Colonic mucosa (tissue), 4 donors: ENCODE measurements around the gene SPIB. TPM values are rescaled to one million over a fixed set of nuclear protein-coding genes. Genes with fewer than 3 reads are reported as not detected.

Experiments used
- DNase-seq: peaks from one replicate; pipeline ENCODE4 v3.0.0-alpha.2; 2020
- H3K27ac ChIP-seq: fragments of 200-600 bp; one replicate; pipeline ENCODE4 v1.8.0; 2021
- H3K27me3 ChIP-seq: fragments of 200-600 bp; one replicate; pipeline ENCODE4 v1.8.0; 2021
- H3K36me3 ChIP-seq: fragments of 200-600 bp; one replicate; pipeline ENCODE4 v1.8.0; 2021
- H3K4me1 ChIP-seq: fragments of 200-600 bp; one replicate; pipeline ENCODE4 v1.8.0; 2021; ENCODE audit warnings: mild to moderate bottlenecking
- H3K4me3 ChIP-seq: fragments of 200-600 bp; one replicate; pipeline ENCODE4 v1.8.0; 2021
- H3K9ac ChIP-seq, 2 donors: one replicate each; pipeline ENCODE4 v1.7.0; 2013; ENCODE audit warnings: control low read depth in 2 of 2, low read depth in 2 of 2, low read length in 2 of 2
- H3K9me3 ChIP-seq: fragments of 200-600 bp; one replicate; pipeline ENCODE4 v1.8.0; 2021
- CTCF ChIP-seq: fragments of 200-600 bp; IDR thresholded peaks from one replicate; pipeline ENCODE4 v1.8.0; 2022; ENCODE audit warnings: antibody characterized with exemption, mild to moderate bottlenecking
- intact Hi-C: fragments of 100-400 bp; cut with DNase I; formaldehyde crosslinking; loops from one replicate; pipeline ENCODE4 v1.14.1; 2022
- total RNA-seq, 2 donors: library from RNA; stranded (reverse); fragmentation: NEBNext Ultra II Directional in 1 of 2; extraction: Animal tissue kit (Norgen Biotek cat#: 25700) in 1 of 2; gene quantifications; one replicate each; pipeline ENCODE4 v1.2.1, GENCODE V29; 2021
- donor health status: healthy.
- donor health status: DM: no; HTN: no; CAD: no.
- donor health status: DM: no; HTN: no; CAD: no.

The SPIB gene
- total RNA-seq, 2 donors from 2014 or later = 32.5 to 46.0 TPM

GRCh38 chr19:50459067-50459456 lies 40.3 kb downstream of the SPIB start:
- no peak overlapping the region for H3K4me3 ChIP-seq
- intact Hi-C loops = no loop called here
- DNase-seq = no peak
- H3K4me1 ChIP-seq = no peaks in the 10 kb centered on the region
- no peaks in the 10 kb centered on the region for H3K36me3 ChIP-seq
- no peak overlapping the region for H3K9ac ChIP-seq
- H3K9me3 ChIP-seq = no peaks in the 10 kb centered on the region
- H3K27me3 ChIP-seq = no peaks in the 10 kb centered on the region
- no peak for TF ChIP-seq CTCF
- no peak overlapping the region for H3K27ac ChIP-seq

GRCh38 chr19:50459638-50460037 lies 40.9 kb downstream of the SPIB start:
- intact Hi-C loops = loop anchor here (2.0 kb wide), 1 partner anchor 91 kb away; no protein-coding TSS in a partner anchor
- no peak for DNase-seq
- H3K27me3 ChIP-seq = no peaks in the 10 kb centered on the region
- TF ChIP-seq CTCF = no peak
- no peak overlapping the region for H3K27ac ChIP-seq
- no peaks in the 10 kb centered on the region for H3K9me3 ChIP-seq
- no peaks in the 10 kb centered on the region for H3K36me3 ChIP-seq
- H3K4me3 ChIP-seq = no peak overlapping the region
- H3K9ac ChIP-seq = no peak overlapping the region
- no peaks in the 10 kb centered on the region for H3K4me1 ChIP-seq

GRCh38 chr19:50460161-50460765 lies 41.5 kb downstream of the SPIB start:
- Histone ChIP-seq H3K9ac (no peak overlapping the region), H3K4me1 (no peaks in the 10 kb centered on the region), H3K27me3 (no peaks in the 10 kb centered on the region), H3K4me3 (no peak overlapping the region), H3K9me3 (no peaks in the 10 kb centered on the region), H3K27ac (no peak overlapping the region), H3K36me3 (no peaks in the 10 kb centered on the region)
- no peak for DNase-seq
- TF ChIP-seq CTCF = no peak
- intact Hi-C loops = loop anchor here (2.0 kb wide), 1 partner anchor 91 kb away; no protein-coding TSS in a partner anchor

GRCh38 chr19:50461066-50461875 lies 42.5 kb downstream of the SPIB start:
- Histone ChIP-seq H3K9me3 (no peaks in the 10 kb centered on the region), H3K4me1 (no peaks in the 10 kb centered on the region), H3K36me3 (no peaks in the 10 kb centered on the region), H3K27ac (no peak overlapping the region), H3K9ac (no peak overlapping the region), H3K4me3 (no peak overlapping the region), H3K27me3 (no peaks in the 10 kb centered on the region)
- intact Hi-C loops = loop anchor here (2.0 kb wide), 1 partner anchor 92 kb away; no protein-coding TSS in a partner anchor
- TF ChIP-seq CTCF = peak; percentile 76
- DNase-seq = peak; percentile 65

- no peaks in the 10 kb centered on the region for H3K36me3 ChIP-seq
- intact Hi-C loops = no loop called here
Observed at GRCh38 chr19:50462970-50463369, 44.2 kb downstream of the SPIB start.

More at GRCh38 chr19:50462970-50463369, 44.2 kb downstream of the SPIB start:
- Histone ChIP-seq H3K4me3 (no peak overlapping the region), H3K9ac (no peak overlapping the region), H3K9me3 (no peaks in the 10 kb centered on the region), H3K27ac (no peak overlapping the region), H3K4me1 (no peaks in the 10 kb centered on the region), H3K27me3 (no peaks in the 10 kb centered on the region)
- TF ChIP-seq CTCF = no peak
- DNase-seq = no peak
